ENCODE data around the gene CDH13.

DNA sequence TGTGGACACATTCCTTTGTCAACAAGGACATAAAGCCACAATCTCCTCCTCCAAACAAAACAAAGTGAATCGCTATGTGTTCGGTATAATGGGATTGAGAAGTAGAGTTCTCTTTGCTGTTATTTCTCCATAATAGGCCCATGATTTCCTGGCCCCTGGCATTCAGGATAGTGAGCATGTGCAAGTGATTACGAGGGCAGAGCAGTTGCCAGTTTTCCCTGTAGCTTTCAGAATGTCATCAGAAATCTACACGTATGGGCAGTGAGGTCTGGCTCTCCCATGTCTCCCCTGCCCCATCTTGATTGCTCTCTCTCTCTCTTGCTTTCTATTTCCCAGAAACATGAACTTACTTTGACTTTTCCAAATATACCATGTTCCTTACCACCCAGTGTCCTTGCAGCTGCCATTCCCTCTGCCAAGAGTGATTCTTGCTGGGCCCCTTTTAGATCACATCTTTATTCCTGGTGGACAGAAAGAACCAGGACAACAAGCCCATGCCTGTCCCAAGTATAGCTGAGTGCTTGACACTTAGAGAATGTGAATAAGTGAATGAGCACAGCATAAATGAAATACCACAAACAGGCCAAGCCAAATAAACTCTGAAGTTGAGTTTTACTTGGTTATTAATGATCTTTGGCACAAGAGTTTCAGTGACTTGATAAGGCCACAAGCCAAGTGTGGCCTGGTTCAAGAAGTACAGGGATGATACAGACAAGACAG is 273.1 kb downstream of the CDH13 start:
- TF ChIP-seq GATA2 (IDR thresholded peaks at IDR 0.05; ENCODE audit: low read depth, low read length) (no peak), GATA3 (IDR thresholded peaks at IDR 0.05; ENCODE audit: low read depth, low read length) (no peak)

Data from SH-SY5Y (cell line).